GM21381 (cell line): ENCODE measurements around the gene LAMA5.

ENCODE experiments used
- ATAC-seq: cut with Tn5 transposase; IDR thresholded peaks from one replicate; pipeline ENCODE4 v1.9.1; 2021; ENCODE audit warnings: mild to moderate bottlenecking, moderate library complexity; ENCODE audit not compliant: unreplicated experiment

Gene LAMA5

GRCh38 chr20:62274332-62274950 lies 92.7 kb downstream of the LAMA5 start:
- ATAC-seq: no peak

GRCh38 chr20:62273416-62273815 lies 93.7 kb downstream of the LAMA5 start:
- no peak for ATAC-seq

GRCh38 chr20:62272200-62272599 lies 94.9 kb downstream of the LAMA5 start:
- no peak for ATAC-seq

- ATAC-seq: no peak
These were observed 97.2 kb downstream of the LAMA5 start for GRCh38 chr20:62269871-62270270.

GRCh38 chr20:62269378-62269777 lies 97.7 kb downstream of the LAMA5 start:
- no peak for ATAC-seq

GRCh38 chr20:62268228-62268900 lies 98.7 kb downstream of the LAMA5 start:
- ATAC-seq: no peak

- ATAC-seq: no peak
These were observed 99.6 kb downstream of the LAMA5 start for GRCh38 chr20:62267543-62267942.

- no peak for ATAC-seq
These were observed 100.3 kb downstream of the LAMA5 start for GRCh38 chr20:62266851-62267250.

- no peak for ATAC-seq
These were observed 100.8 kb downstream of the LAMA5 start for GRCh38 chr20:62266340-62266739.

- ATAC-seq: no peak
These were observed 101.7 kb downstream of the LAMA5 start for GRCh38 chr20:62265365-62265764.

- no peak for ATAC-seq
These were observed 103.7 kb downstream of the LAMA5 start for GRCh38 chr20:62263396-62263795.

GRCh38 chr20:62262064-62262463 lies 105.0 kb downstream of the LAMA5 start:
- ATAC-seq: no peak

- ATAC-seq: no peak
These were observed 107.9 kb downstream of the LAMA5 start for GRCh38 chr20:62259294-62259565.
